ENCODE results near the gene SP100.

Gene SP100

DNA sequence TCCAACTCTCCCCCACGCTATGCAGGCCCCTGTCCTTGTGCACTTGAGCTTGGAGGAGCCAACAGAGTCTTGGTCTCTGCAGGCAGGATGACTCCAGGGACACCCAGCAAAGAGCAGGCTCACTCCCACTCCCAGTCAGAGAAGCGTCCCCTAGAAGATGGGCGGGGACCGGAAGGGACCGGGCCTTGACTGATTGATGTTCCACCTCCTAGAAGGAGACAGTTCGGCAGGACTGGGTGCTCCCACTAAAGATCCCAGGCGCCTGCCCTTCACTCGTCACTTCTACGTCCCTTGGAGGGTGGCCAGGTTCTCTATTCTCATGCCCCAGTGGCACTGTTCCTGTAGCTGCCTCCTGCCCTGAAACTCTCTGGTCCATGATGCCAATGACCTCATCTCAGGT lies 3.2 kb upstream of the SP100 start:
- TF ChIP-seq EZH2 (IDR thresholded peaks at IDR 0.05) = no peak
- no peak for TF ChIP-seq FOXP2 (optimal IDR thresholded peaks at IDR 0.05; ENCODE audit: control extremely low read depth, extremely low read length, insufficient read depth)
- TF ChIP-seq POLR2AphosphoS5 (IDR thresholded peaks at IDR 0.05; ENCODE audit: borderline replicate concordance, low read depth, low read length) = no peak
- Histone ChIP-seq H3K9me3 (ENCODE audit: low read depth, low read length) (no peaks in the 10 kb centered on the region), H3K27ac (no peak overlapping the region), H3K4me3 (no peak overlapping the region), H3K36me3 (ENCODE audit: insufficient read depth, low read length) (no peaks in the 10 kb centered on the region), H3K9ac (ENCODE audit: insufficient read length) (no peak overlapping the region)
- no peak for DNase-seq (ENCODE audit: low read depth, low spot score)

DNA sequence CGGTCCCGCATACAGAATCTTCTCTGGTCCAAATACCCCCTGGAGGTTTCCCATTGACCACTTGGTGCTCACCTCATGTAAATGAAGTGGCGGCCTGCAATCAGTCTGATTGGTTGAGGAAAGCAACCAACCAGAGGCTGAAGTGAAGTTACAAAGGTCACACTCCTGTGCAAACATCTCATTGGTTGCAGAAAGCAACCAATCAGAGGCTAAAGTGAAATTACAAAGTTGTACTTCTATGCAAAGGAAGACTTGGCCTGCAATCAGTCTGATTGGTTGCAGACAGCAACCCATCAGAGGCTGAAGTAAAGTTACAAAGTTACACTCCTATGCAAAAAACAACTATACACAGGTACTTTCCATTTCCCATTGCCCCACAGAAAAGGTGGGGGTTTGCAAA lies 2.5 kb upstream of the SP100 start:
- Histone ChIP-seq H3K4me3 (no peak overlapping the region), H3K9me3 (ENCODE audit: low read depth, low read length) (no peaks in the 10 kb centered on the region), H3K36me3 (ENCODE audit: insufficient read depth, low read length) (no peaks in the 10 kb centered on the region), H3K27ac (no peak overlapping the region), H3K9ac (ENCODE audit: insufficient read length) (no peak overlapping the region)
- no peak for TF ChIP-seq FOXP2 (optimal IDR thresholded peaks at IDR 0.05; ENCODE audit: control extremely low read depth, extremely low read length, insufficient read depth)
- TF ChIP-seq POLR2AphosphoS5 (IDR thresholded peaks at IDR 0.05; ENCODE audit: borderline replicate concordance, low read depth, low read length) = no peak
- TF ChIP-seq EZH2 (IDR thresholded peaks at IDR 0.05) = no peak
- no peak for DNase-seq (ENCODE audit: low read depth, low spot score)

DNA sequence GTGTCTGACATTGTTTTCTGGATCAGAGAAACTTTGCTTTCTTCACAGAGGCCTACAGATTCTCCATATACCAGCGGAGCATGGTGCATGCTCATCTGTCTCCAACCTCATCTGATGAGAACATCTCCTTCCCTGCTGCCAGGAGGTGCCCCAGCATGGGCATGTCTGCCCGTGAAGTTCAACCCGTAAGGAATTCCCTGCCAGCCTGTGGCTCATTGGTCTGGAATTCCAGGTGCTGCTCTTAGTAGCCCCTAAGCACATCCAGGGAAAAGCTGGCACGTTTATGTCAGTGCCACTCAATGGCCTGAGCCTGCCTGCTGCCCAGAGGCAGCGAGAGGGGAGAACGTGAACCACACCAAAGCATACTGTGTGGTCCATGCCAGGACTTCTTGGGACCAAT lies 1.7 kb upstream of the SP100 start:
- no peaks in the 10 kb centered on the region for H3K36me3 ChIP-seq (ENCODE audit: insufficient read depth, low read length)
- H3K27ac ChIP-seq = no peak overlapping the region
- no peaks in the 10 kb centered on the region for H3K9me3 ChIP-seq (ENCODE audit: low read depth, low read length)
- no peak overlapping the region for H3K4me3 ChIP-seq
- TF ChIP-seq EZH2 (IDR thresholded peaks at IDR 0.05) = no peak
- no peak for TF ChIP-seq FOXP2 (optimal IDR thresholded peaks at IDR 0.05; ENCODE audit: control extremely low read depth, extremely low read length, insufficient read depth)
- no peak for TF ChIP-seq POLR2AphosphoS5 (IDR thresholded peaks at IDR 0.05; ENCODE audit: borderline replicate concordance, low read depth, low read length)
- no peak for DNase-seq (ENCODE audit: low read depth, low spot score)
- no peak overlapping the region for H3K9ac ChIP-seq (ENCODE audit: insufficient read length)

DNA sequence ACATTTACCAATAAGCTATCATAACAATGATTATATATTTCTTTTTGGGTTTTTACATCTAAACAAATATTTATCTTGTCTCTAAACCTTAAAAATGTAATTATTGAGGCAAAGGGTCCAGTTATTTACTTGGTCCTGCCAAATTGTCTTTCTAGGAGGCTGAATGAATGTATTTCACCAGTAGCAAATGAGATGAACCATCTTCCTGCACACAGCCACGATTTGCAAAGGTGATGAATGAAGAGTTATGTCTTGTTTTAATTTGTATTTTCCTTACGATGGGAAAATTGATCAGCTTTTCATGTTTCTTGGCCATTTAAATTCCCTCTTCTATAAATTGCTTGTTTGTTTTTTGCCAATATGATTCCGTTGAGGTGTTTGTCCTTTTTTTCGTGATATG lies 1.4 kb downstream of the SP100 start:
- Histone ChIP-seq H3K4me3 (no peak overlapping the region), H3K9ac (ENCODE audit: insufficient read length) (no peak overlapping the region), H3K9me3 (ENCODE audit: low read depth, low read length) (no peaks in the 10 kb centered on the region), H3K36me3 (ENCODE audit: insufficient read depth, low read length) (no peaks in the 10 kb centered on the region), H3K27ac (no peak overlapping the region)
- no peak for DNase-seq (ENCODE audit: low read depth, low spot score)
- TF ChIP-seq POLR2AphosphoS5 (IDR thresholded peaks at IDR 0.05; ENCODE audit: borderline replicate concordance, low read depth, low read length) (no peak), FOXP2 (optimal IDR thresholded peaks at IDR 0.05; ENCODE audit: control extremely low read depth, extremely low read length, insufficient read depth) (no peak), EZH2 (IDR thresholded peaks at IDR 0.05) (no peak)

DNA sequence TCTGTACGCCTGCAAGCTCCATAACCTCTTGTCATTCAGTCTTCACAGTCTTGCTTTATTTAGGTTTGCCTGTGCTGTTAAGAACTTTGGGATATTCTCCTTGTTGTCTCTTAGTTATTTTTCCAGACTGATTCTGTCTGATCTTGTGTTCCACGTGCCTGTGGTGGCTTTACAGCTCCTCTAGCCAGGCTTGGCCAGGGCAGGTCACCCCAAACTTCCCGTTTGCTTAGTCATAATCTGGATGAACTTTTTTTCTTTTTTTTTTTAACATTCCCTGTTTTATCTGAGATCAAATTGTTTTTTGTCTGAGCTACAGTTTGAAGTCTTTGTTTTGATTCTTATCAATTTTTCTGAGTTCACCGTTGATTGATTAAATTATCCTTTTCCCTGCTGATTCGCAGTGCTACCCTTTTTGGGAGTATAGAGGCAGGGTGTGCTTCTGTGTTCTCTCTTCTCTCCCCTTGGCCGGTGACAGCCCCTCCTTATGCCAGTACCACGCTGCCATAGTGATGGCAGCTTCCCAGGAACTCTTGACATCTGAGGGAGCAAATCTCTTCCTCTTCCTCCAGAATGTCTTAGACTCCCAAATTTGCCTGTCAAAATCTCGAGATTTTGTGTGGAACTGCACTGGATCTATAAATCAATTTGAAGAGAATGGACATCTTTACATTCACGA lies 2.5 kb downstream of the SP100 start:
- Histone ChIP-seq H3K36me3 (ENCODE audit: insufficient read depth, low read length) (no peaks in the 10 kb centered on the region), H3K27ac (no peak overlapping the region), H3K9me3 (ENCODE audit: low read depth, low read length) (no peaks in the 10 kb centered on the region), H3K4me3 (no peak overlapping the region), H3K9ac (ENCODE audit: insufficient read length) (no peak overlapping the region)
- DNase-seq (ENCODE audit: low read depth, low spot score) = no peak
- TF ChIP-seq FOXP2 (optimal IDR thresholded peaks at IDR 0.05; ENCODE audit: control extremely low read depth, extremely low read length, insufficient read depth) (no peak), EZH2 (IDR thresholded peaks at IDR 0.05) (no peak), POLR2AphosphoS5 (IDR thresholded peaks at IDR 0.05; ENCODE audit: borderline replicate concordance, low read depth, low read length) (no peak)

DNA sequence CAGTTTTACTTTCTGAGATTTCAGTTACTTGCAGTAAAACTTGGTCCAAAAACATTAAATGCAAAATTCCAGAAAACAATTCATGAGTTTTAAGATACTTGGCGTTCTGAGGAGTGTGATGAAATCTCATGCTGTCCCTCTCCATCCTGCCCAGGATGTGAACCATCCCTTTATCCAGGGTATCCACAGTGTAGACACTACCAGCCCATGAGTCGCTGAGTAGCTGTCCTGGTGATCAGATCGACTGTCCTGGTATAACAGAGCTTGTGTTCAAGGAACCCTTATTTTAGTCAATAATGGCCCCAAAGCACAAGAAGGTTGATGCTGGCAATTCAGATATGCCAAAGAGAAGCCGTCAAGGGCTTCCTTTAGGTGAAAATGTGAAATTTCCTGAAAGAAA lies 3.2 kb downstream of the SP100 start:
- H3K4me3 ChIP-seq = no peak overlapping the region
- H3K27ac ChIP-seq = no peak overlapping the region
- no peak for DNase-seq (ENCODE audit: low read depth, low spot score)
- no peak overlapping the region for H3K9ac ChIP-seq (ENCODE audit: insufficient read length)
- TF ChIP-seq POLR2AphosphoS5 (IDR thresholded peaks at IDR 0.05; ENCODE audit: borderline replicate concordance, low read depth, low read length) = no peak
- TF ChIP-seq FOXP2 (optimal IDR thresholded peaks at IDR 0.05; ENCODE audit: control extremely low read depth, extremely low read length, insufficient read depth) = no peak
- no peak for TF ChIP-seq EZH2 (IDR thresholded peaks at IDR 0.05)
- no peaks in the 10 kb centered on the region for H3K9me3 ChIP-seq (ENCODE audit: low read depth, low read length)
- H3K36me3 ChIP-seq (ENCODE audit: insufficient read depth, low read length) = no peaks in the 10 kb centered on the region

DNA sequence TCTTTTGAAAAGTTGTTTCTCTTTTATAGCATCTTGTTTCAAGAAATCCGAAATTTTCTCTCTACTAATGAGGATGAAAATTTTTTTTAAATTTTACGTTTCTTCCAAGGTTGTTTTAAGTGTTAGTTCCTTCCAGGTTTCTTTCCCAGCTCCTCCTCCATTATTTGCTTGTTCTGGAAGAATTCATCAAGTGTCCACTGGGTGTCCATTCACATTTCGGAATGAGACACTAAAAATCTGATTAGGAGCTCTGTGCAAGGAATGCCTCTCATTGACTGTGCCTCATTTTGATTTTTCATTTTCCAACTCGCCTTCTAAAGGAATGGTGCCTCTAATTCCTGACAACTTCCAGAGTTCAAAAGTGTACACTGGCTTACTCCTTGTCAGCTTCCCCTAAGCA lies 6.1 kb downstream of the SP100 start:
- DNase-seq (ENCODE audit: low read depth, low spot score) = no peak
- TF ChIP-seq EZH2 (IDR thresholded peaks at IDR 0.05) = no peak
- H3K9ac ChIP-seq (ENCODE audit: insufficient read length) = no peak overlapping the region
- no peak overlapping the region for H3K27ac ChIP-seq
- no peaks in the 10 kb centered on the region for H3K9me3 ChIP-seq (ENCODE audit: low read depth, low read length)
- H3K4me3 ChIP-seq = no peak overlapping the region
- H3K36me3 ChIP-seq (ENCODE audit: insufficient read depth, low read length) = no peaks in the 10 kb centered on the region

DNA sequence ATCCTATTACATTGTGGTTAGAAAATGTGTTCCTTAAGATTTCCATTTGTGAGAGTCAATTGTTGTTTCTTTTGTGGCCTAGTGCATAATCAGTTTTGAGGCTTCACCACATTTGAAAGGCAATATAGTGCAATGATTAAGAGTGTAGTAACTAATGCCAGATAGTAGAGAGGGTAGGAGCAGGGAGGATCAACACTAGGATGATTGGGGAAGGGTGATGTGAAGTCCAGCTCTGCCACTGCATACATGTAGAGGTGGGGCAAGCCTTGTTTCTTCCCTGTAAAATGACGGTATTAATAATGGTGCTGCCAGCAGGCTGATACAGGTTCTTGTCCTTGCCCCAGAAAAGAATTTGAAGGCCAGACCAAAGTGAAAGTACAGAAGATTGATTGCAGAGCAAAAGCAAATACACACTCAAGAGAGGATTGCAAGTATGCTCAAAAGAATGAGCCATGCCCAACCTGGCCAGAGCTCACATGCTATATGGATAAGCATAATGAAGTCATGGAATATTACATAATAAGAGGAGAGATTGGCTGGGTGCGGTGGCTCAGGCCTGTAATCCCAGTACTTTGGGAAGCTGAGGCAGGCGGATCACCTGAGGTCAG lies 8.0 kb downstream of the SP100 start:
- Histone ChIP-seq H3K27ac (no peak overlapping the region), H3K36me3 (ENCODE audit: insufficient read depth, low read length) (no peaks in the 10 kb centered on the region), H3K9me3 (ENCODE audit: low read depth, low read length) (no peaks in the 10 kb centered on the region), H3K9ac (ENCODE audit: insufficient read length) (no peak overlapping the region), H3K4me3 (no peak overlapping the region)
- no peak for TF ChIP-seq EZH2 (IDR thresholded peaks at IDR 0.05)
- no peak for TF ChIP-seq FOXP2 (optimal IDR thresholded peaks at IDR 0.05; ENCODE audit: control extremely low read depth, extremely low read length, insufficient read depth)
- TF ChIP-seq POLR2AphosphoS5 (IDR thresholded peaks at IDR 0.05; ENCODE audit: borderline replicate concordance, low read depth, low read length) = no peak
- DNase-seq (ENCODE audit: low read depth, low spot score) = no peak

DNA sequence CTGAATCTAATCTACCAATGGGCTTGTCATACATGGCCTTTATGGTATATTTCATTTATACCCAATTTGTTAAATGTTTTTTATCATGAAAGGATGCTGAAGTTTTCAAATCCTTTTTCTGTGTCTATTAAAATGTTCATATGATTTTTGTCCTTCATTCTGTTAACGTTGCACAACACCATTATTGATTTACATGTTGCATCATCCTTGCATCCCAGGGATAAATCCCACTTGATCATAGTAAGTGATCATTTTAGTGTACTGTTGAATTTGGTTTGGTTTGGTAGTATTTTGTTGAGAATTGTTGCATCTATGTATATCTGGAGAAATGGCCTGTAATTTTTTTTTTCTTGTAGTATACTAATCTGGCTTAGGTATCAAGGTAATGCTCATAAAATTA lies 9.4 kb downstream of the SP100 start:
- no peak for DNase-seq (ENCODE audit: low read depth, low spot score)
- H3K9ac ChIP-seq (ENCODE audit: insufficient read length) = no peak overlapping the region
- no peaks in the 10 kb centered on the region for H3K36me3 ChIP-seq (ENCODE audit: insufficient read depth, low read length)
- no peak for TF ChIP-seq EZH2 (IDR thresholded peaks at IDR 0.05)
- no peak for TF ChIP-seq FOXP2 (optimal IDR thresholded peaks at IDR 0.05; ENCODE audit: control extremely low read depth, extremely low read length, insufficient read depth)
- no peak for TF ChIP-seq POLR2AphosphoS5 (IDR thresholded peaks at IDR 0.05; ENCODE audit: borderline replicate concordance, low read depth, low read length)
- H3K27ac ChIP-seq = no peak overlapping the region
- H3K4me3 ChIP-seq = no peak overlapping the region
- no peaks in the 10 kb centered on the region for H3K9me3 ChIP-seq (ENCODE audit: low read depth, low read length)

Measured in SK-N-MC (cell line).